ENCODE results near the gene TUBB2B.

GRCh38 chr6:3212261-3212660 is 15.2 kb downstream of the TUBB2B start:
- no peak for TF ChIP-seq EZH2 (IDR thresholded peaks at IDR 0.05; ENCODE audit: insufficient read depth, low read length)
- TF ChIP-seq, protein P1, sequence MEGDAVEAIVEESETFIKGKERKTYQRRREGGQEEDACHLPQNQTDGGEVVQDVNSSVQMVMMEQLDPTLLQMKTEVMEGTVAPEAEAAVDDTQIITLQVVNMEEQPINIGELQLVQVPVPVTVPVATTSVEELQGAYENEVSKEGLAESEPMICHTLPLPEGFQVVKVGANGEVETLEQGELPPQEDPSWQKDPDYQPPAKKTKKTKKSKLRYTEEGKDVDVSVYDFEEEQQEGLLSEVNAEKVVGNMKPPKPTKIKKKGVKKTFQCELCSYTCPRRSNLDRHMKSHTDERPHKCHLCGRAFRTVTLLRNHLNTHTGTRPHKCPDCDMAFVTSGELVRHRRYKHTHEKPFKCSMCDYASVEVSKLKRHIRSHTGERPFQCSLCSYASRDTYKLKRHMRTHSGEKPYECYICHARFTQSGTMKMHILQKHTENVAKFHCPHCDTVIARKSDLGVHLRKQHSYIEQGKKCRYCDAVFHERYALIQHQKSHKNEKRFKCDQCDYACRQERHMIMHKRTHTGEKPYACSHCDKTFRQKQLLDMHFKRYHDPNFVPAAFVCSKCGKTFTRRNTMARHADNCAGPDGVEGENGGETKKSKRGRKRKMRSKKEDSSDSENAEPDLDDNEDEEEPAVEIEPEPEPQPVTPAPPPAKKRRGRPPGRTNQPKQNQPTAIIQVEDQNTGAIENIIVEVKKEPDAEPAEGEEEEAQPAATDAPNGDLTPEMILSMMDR (IDR thresholded peaks at IDR 0.05; ENCODE audit: insufficient read depth, low read depth, low read length): no peak
